HEK293 (cell line): ENCODE data around the gene LLCFC1.

ENCODE experiments used
- CTCF ChIP-seq: fragments of 450-650 bp; formaldehyde crosslinking; IDR thresholded peaks from 2 replicates; pipeline ENCODE4 v1.5.1; 2016; ENCODE audit warnings: missing biosample characterization, missing genetic modification characterization
- IKZF3 ChIP-seq: fragments of 450-650 bp; IDR thresholded peaks from 2 replicates; pipeline ENCODE4 v1.5.0; 2018; ENCODE audit warnings: missing biosample characterization, mild to moderate bottlenecking, missing genetic modification characterization, moderate library complexity
- PATZ1 ChIP-seq: fragments of 450-650 bp; formaldehyde crosslinking; IDR thresholded peaks from 2 replicates; pipeline ENCODE4 v1.5.1; 2016; ENCODE audit warnings: missing biosample characterization, missing genetic modification characterization
- REST ChIP-seq: fragments of 450-650 bp; formaldehyde crosslinking; IDR thresholded peaks from 2 replicates; pipeline ENCODE4 v1.5.1; 2016; ENCODE audit warnings: missing biosample characterization, missing genetic modification characterization
- SP2 ChIP-seq: fragments of 450-650 bp; formaldehyde crosslinking; IDR thresholded peaks from 2 replicates; pipeline ENCODE4 v1.5.1; 2016; ENCODE audit warnings: missing biosample characterization, missing genetic modification characterization
- TCF7L2 ChIP-seq: IDR thresholded peaks from 2 replicates; pipeline ENCODE4 v1.6.1; 2011; ENCODE audit warnings: low read depth, mild to moderate bottlenecking, inconsistent platforms, low read length, moderate library complexity, borderline replicate concordance
- YY1 ChIP-seq: fragments of 450-650 bp; formaldehyde crosslinking; IDR thresholded peaks from 2 replicates; pipeline ENCODE4 v1.5.1; 2018; ENCODE audit warnings: missing biosample characterization, missing genetic modification characterization
- ZNF112 ChIP-seq: fragments of 450-650 bp; formaldehyde crosslinking; IDR thresholded peaks from 2 replicates; pipeline ENCODE4 v1.5.0; 2017; ENCODE audit warnings: missing biosample characterization, missing genetic modification characterization
- ZNF146 ChIP-seq: fragments of 450-650 bp; formaldehyde crosslinking; IDR thresholded peaks from 2 replicates; pipeline ENCODE4 v1.5.1; 2016; ENCODE audit warnings: missing biosample characterization, missing genetic modification characterization
- ZNF274 ChIP-seq, 2 experiments: fragments of 200-500 bp in 1 of 2; fragments of 450-650 bp in 1 of 2; sonication (Bioruptor generic) in 1 of 2; formaldehyde crosslinking in 1 of 2; IDR thresholded peaks; 2 replicates each; pipeline versions ENCODE4 v1.5.1 to v1.6.1; 2014 to 2016; ENCODE audit warnings: borderline replicate concordance in 1 of 2, inconsistent platforms in 1 of 2, low read length in 1 of 2, missing biosample characterization in 1 of 2, missing genetic modification characterization in 1 of 2
- ZNF324 ChIP-seq: fragments of 450-650 bp; formaldehyde crosslinking; IDR thresholded peaks from 2 replicates; pipeline ENCODE4 v1.5.1; 2016; ENCODE audit warnings: missing biosample characterization, missing genetic modification characterization
- ZNF776 ChIP-seq: fragments of 450-650 bp; formaldehyde crosslinking; IDR thresholded peaks from 2 replicates; pipeline ENCODE4 v1.5.0; 2017; ENCODE audit warnings: missing biosample characterization, missing genetic modification characterization, borderline replicate concordance
- TF ChIP-seq, protein P1 (sequence below): fragments of 450-650 bp; formaldehyde crosslinking; IDR thresholded peaks from 2 replicates; pipeline ENCODE4 v1.5.1; 2016; ENCODE audit warnings: missing biosample characterization, missing genetic modification characterization, borderline replicate concordance
- TF ChIP-seq, protein P2 (sequence below): fragments of 450-650 bp; formaldehyde crosslinking; IDR thresholded peaks from 2 replicates; pipeline ENCODE4 v1.5.1; 2016; ENCODE audit warnings: missing biosample characterization, missing genetic modification characterization

DNA sequence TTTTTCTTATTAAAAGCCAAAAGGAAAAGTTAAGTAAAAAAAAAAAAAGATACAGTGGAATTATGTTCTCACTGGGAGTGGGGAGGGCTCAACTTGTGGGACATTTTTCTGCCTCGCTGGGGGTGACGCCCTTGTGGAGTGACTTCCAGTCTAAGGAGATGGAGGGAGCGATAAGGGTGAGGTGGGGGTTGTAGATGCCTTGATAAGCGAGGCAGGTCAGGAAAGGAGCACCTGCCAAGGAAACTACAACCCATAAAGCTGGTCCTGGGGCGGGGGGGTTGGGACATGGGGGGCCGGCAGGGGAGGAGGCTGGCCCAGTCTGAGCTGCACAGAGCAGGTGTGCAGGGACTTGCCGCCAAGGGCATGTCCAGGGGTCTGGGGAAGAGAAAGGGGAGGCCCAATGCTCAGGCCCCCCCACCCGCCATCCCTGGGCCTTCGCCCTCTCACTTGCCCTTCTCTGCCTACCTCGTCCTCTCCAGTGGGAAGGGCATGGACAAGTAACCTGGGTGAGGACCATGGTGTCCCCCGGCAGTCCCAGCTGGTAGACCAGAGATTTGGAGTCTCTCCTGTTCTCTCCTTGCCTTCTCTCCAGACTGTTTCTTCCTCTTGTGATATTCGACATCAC, 3.2 kb upstream of the LLCFC1 start:
- TF ChIP-seq CTCF (tag by site-specific recombination): no peak
- TF ChIP-seq REST: no peak
- TF ChIP-seq ZNF146: no peak
- no peak for TF ChIP-seq ZNF324 (tag by site-specific recombination)
- no peak for TF ChIP-seq ZNF274 (IDR thresholded peaks at IDR 0.05; ENCODE audit: low read length)
- TF ChIP-seq ZNF274 (tag by site-specific recombination; IDR thresholded peaks at IDR 0.05; ENCODE audit: borderline replicate concordance): no peak
- TF ChIP-seq IKZF3 (tag by site-specific recombination): no peak
- TF ChIP-seq, protein P1, sequence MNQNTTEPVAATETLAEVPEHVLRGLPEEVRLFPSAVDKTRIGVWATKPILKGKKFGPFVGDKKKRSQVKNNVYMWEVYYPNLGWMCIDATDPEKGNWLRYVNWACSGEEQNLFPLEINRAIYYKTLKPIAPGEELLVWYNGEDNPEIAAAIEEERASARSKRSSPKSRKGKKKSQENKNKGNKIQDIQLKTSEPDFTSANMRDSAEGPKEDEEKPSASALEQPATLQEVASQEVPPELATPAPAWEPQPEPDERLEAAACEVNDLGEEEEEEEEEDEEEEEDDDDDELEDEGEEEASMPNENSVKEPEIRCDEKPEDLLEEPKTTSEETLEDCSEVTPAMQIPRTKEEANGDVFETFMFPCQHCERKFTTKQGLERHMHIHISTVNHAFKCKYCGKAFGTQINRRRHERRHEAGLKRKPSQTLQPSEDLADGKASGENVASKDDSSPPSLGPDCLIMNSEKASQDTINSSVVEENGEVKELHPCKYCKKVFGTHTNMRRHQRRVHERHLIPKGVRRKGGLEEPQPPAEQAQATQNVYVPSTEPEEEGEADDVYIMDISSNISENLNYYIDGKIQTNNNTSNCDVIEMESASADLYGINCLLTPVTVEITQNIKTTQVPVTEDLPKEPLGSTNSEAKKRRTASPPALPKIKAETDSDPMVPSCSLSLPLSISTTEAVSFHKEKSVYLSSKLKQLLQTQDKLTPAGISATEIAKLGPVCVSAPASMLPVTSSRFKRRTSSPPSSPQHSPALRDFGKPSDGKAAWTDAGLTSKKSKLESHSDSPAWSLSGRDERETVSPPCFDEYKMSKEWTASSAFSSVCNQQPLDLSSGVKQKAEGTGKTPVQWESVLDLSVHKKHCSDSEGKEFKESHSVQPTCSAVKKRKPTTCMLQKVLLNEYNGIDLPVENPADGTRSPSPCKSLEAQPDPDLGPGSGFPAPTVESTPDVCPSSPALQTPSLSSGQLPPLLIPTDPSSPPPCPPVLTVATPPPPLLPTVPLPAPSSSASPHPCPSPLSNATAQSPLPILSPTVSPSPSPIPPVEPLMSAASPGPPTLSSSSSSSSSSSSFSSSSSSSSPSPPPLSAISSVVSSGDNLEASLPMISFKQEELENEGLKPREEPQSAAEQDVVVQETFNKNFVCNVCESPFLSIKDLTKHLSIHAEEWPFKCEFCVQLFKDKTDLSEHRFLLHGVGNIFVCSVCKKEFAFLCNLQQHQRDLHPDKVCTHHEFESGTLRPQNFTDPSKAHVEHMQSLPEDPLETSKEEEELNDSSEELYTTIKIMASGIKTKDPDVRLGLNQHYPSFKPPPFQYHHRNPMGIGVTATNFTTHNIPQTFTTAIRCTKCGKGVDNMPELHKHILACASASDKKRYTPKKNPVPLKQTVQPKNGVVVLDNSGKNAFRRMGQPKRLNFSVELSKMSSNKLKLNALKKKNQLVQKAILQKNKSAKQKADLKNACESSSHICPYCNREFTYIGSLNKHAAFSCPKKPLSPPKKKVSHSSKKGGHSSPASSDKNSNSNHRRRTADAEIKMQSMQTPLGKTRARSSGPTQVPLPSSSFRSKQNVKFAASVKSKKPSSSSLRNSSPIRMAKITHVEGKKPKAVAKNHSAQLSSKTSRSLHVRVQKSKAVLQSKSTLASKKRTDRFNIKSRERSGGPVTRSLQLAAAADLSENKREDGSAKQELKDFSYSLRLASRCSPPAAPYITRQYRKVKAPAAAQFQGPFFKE (tag by site-specific recombination): no peak
- TF ChIP-seq ZNF776: no peak
- TF ChIP-seq PATZ1: no peak
- TF ChIP-seq SP2 (tag by site-specific recombination): no peak
- no peak for TF ChIP-seq TCF7L2
- no peak for TF ChIP-seq YY1 (tag by site-specific recombination)
- TF ChIP-seq ZNF112: no peak
- TF ChIP-seq, protein P2, sequence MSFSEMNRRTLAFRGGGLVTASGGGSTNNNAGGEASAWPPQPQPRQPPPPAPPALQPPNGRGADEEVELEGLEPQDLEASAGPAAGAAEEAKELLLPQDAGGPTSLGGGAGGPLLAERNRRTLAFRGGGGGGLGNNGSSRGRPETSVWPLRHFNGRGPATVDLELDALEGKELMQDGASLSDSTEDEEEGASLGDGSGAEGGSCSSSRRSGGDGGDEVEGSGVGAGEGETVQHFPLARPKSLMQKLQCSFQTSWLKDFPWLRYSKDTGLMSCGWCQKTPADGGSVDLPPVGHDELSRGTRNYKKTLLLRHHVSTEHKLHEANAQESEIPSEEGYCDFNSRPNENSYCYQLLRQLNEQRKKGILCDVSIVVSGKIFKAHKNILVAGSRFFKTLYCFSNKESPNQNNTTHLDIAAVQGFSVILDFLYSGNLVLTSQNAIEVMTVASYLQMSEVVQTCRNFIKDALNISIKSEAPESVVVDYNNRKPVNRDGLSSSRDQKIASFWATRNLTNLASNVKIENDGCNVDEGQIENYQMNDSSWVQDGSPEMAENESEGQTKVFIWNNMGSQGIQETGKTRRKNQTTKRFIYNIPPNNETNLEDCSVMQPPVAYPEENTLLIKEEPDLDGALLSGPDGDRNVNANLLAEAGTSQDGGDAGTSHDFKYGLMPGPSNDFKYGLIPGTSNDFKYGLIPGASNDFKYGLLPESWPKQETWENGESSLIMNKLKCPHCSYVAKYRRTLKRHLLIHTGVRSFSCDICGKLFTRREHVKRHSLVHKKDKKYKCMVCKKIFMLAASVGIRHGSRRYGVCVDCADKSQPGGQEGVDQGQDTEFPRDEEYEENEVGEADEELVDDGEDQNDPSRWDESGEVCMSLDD (tag by site-specific recombination): no peak
